PC-9 (cell line): ENCODE results near the gene NDC1.

ENCODE experiments used
- EZH2 ChIP-seq: fragments of 200-600 bp; sonication (generic); IDR thresholded peaks from 2 replicates; pipeline ENCODE4 v1.8.0; 2017; ENCODE audit warnings: antibody characterized with exemption, low read depth
- TF ChIP-seq, protein P1 (sequence below): fragments of 200-600 bp; sonication (generic); conservative IDR thresholded peaks from 2 replicates; pipeline ENCODE4 v1.6.1; 2017; ENCODE audit warnings: mixed run types, antibody characterized with exemption, mild to moderate bottlenecking, moderate library complexity

DNA sequence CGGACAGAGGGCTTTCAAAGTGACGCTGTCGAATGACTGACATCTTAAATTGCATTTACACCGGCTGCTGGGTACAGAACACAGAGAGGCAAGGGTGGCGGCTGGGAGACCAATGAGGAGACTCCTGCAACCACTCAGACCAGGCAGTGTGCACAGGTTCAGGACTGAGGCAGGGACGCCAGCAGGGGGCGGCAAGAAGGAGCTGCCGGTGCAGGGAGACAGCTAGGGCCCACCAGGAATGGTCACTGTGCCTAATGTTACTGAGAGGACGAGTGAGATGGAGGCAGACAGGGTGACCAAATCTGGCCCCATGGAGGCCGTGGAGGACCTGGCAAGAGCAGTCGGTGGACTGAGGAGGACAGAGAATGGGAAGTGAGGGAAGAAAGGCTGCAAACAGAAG lies 122.6 kb downstream of the NDC1 start:
- TF ChIP-seq, protein P1, sequence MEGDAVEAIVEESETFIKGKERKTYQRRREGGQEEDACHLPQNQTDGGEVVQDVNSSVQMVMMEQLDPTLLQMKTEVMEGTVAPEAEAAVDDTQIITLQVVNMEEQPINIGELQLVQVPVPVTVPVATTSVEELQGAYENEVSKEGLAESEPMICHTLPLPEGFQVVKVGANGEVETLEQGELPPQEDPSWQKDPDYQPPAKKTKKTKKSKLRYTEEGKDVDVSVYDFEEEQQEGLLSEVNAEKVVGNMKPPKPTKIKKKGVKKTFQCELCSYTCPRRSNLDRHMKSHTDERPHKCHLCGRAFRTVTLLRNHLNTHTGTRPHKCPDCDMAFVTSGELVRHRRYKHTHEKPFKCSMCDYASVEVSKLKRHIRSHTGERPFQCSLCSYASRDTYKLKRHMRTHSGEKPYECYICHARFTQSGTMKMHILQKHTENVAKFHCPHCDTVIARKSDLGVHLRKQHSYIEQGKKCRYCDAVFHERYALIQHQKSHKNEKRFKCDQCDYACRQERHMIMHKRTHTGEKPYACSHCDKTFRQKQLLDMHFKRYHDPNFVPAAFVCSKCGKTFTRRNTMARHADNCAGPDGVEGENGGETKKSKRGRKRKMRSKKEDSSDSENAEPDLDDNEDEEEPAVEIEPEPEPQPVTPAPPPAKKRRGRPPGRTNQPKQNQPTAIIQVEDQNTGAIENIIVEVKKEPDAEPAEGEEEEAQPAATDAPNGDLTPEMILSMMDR = peak; percentile 39; the same call in 1 of the 2 replicates
- TF ChIP-seq EZH2 = no peak
